CD4-positive, alpha-beta T cell (primary cell): ENCODE measurements around the gene SLC23A2. TPM values are rescaled to one million over a fixed set of nuclear protein-coding genes. Genes with fewer than 3 reads are reported as not detected.
"Not testable (repeated sequence)": the region's sequence is repeated elsewhere in the genome, so short reads cannot be mapped to it uniquely, and the experiment has no call there.

Source experiments
- ATAC-seq: fragments of 200-7000 bp; cut with Tn5 transposase; one replicate; pipeline ENCODE4 v1.10.0; 2022; ENCODE audit warnings: mild to moderate bottlenecking; ENCODE audit not compliant: poor library complexity
- CTCF ChIA-PET: fragments of 350-600 bp; sonication (Branson Sonifier 250); formaldehyde crosslinking; loops from one replicate; lab custom pipeline; 2021; ENCODE audit warnings: antibody characterized with exemption, inconsistent platforms; lab: Charles Lee
- POLR2A ChIA-PET: fragments of 350-600 bp; sonication (Branson Sonifier 250); formaldehyde crosslinking; loops from one replicate; lab custom pipeline; 2021; ENCODE audit warnings: antibody characterized with exemption, inconsistent platforms; lab: Charles Lee
- DNase-seq, 14 experiments: peaks; one replicate each; pipeline ENCODE4 v3.0.0-alpha.2; 2013 to 2020; ENCODE audit warnings: mixed read lengths in 2 of 14
- H3K27ac ChIP-seq, 2 donors: one replicate each; pipeline versions ENCODE4 v1.5.1 to v1.7.0; 2013; ENCODE audit warnings: low read length in 2 of 2, low read depth in 1 of 2, mild to moderate bottlenecking in 1 of 2
- H3K27me3 ChIP-seq, 2 experiments: 1 replicate in 1 of 2; 2 replicates in 1 of 2; pipeline versions ENCODE4 v1.6.1 to v1.7.0; 2013; ENCODE audit warnings: low read length in 2 of 2, control low read depth in 1 of 2, mild to moderate bottlenecking in 1 of 2, moderate library complexity in 1 of 2; ENCODE audit not compliant: insufficient read depth in 2 of 2, control insufficient read depth in 1 of 2
- H3K36me3 ChIP-seq: one replicate; pipeline ENCODE4 v1.6.1; 2013; ENCODE audit warnings: low read length, control low read depth; ENCODE audit not compliant: insufficient read depth
- H3K4me1 ChIP-seq: one replicate; pipeline ENCODE4 v1.6.1; 2013; ENCODE audit warnings: low read length, control low read depth; ENCODE audit not compliant: insufficient read depth
- H3K4me3 ChIP-seq: one replicate; pipeline ENCODE4 v1.5.1; 2013; ENCODE audit warnings: mild to moderate bottlenecking, low read length, moderate library complexity
- H3K9me3 ChIP-seq, 2 experiments: 1 replicate in 1 of 2; 2 replicates in 1 of 2; pipeline versions ENCODE4 v1.6.1 to v1.7.0; 2013; ENCODE audit warnings: low read length in 2 of 2, mild to moderate bottlenecking in 2 of 2, control low read depth in 1 of 2, moderate library complexity in 1 of 2; ENCODE audit not compliant: control insufficient read depth in 1 of 2, insufficient read depth in 1 of 2
- H3K27ac Mint-ChIP-seq: one replicate; pipeline ENCODE4 v1.8.0; 2020; ENCODE audit warnings: mixed read lengths
- H3K27me3 Mint-ChIP-seq: one replicate; pipeline ENCODE4 v1.8.0; 2021; ENCODE audit warnings: mixed read lengths
- H3K36me3 Mint-ChIP-seq: one replicate; pipeline ENCODE4 v1.8.0; 2021; ENCODE audit warnings: low read depth, mixed read lengths
- H3K4me1 Mint-ChIP-seq: one replicate; pipeline ENCODE4 v1.8.0; 2021; ENCODE audit warnings: low read depth, mixed read lengths
- H3K4me3 Mint-ChIP-seq: one replicate; pipeline ENCODE4 v1.8.0; 2020; ENCODE audit warnings: mild to moderate bottlenecking, mixed read lengths
- H3K9me3 Mint-ChIP-seq: one replicate; pipeline ENCODE4 v1.8.0; 2020; ENCODE audit warnings: mixed read lengths
- CTCF ChIP-seq: fragments of 200-600 bp; IDR thresholded peaks from one replicate; pipeline ENCODE4 v1.8.0; 2022; ENCODE audit warnings: antibody characterized with exemption, mild to moderate bottlenecking
- intact Hi-C, 2 experiments: fragments of 100-400 bp; cut with DNase I in 1 of 2; cut with micrococcal nuclease in 1 of 2; formaldehyde crosslinking; loops; one replicate each; pipeline versions ENCODE4 v1.15.1 to v1.9.0; 2023 to 2025; cut with DNase I, micrococcal nuclease
- total RNA-seq, 174 experiments: library from RNA in 2 of 174; stranded (reverse) in 2 of 174; gene quantifications; one replicate each; pipeline ENCODE4 v1.2.3 and lab custom pipeline; 2021 to 2026

Gene SLC23A2
- total RNA-seq, 2 experiments from 2014 or later: 22.8 to 23.0 TPM

- Mint-ChIP-seq H3K4me3 (peak overlapping the region; percentile 2), H3K36me3 (no peaks in the 10 kb centered on the region), H3K27me3 (no peaks in the 10 kb centered on the region), H3K27ac (peak overlapping the region; percentile 18), H3K4me1 (peaks cover 15% of the 10 kb centered on the region), H3K9me3 (no peaks in the 10 kb centered on the region)
- no peak overlapping the region for H3K27ac ChIP-seq
- TF ChIP-seq CTCF: no peak
- ChIA-PET CTCF (no interaction called here), POLR2A (no interaction called here)
- no peaks in the 10 kb centered on the region for H3K9me3 ChIP-seq
- H3K4me1 ChIP-seq: peaks cover 12% of the 10 kb centered on the region
- DNase-seq (peak in 2 of 14 experiments; percentile 31 to 33), ATAC-seq (no peak)
- no peaks in the 10 kb centered on the region for H3K27me3 ChIP-seq
- H3K36me3 ChIP-seq: no peaks in the 10 kb centered on the region
- intact Hi-C loops: loop anchor here in 1 of 2 experiments (10.0 kb wide), 1 partner anchor 66 kb away; no protein-coding TSS in a partner anchor
- H3K4me3 ChIP-seq: no peak overlapping the region
Observed at GRCh38 chr20:5008759-5009158, 7.4 kb upstream of the SLC23A2 start.

GRCh38 chr20:5005326-5005725, 4.0 kb upstream of the SLC23A2 start:
- no peaks in the 10 kb centered on the region for H3K27me3 ChIP-seq
- H3K4me1 Mint-ChIP-seq: peaks cover 25% of the 10 kb centered on the region
- H3K4me3 ChIP-seq: no peak overlapping the region
- H3K27ac Mint-ChIP-seq: no peak overlapping the region
- no peaks in the 10 kb centered on the region for H3K9me3 ChIP-seq
- H3K27ac ChIP-seq: no peak overlapping the region
- H3K27me3 Mint-ChIP-seq: no peaks in the 10 kb centered on the region
- peaks cover 24% of the 10 kb centered on the region for H3K4me1 ChIP-seq
- ChIA-PET POLR2A (no interaction called here), CTCF (no interaction called here)
- intact Hi-C loops: loop anchor here in 1 of 2 experiments (10.0 kb wide), 1 partner anchor 69 kb away; no protein-coding TSS in a partner anchor
- TF ChIP-seq CTCF: no peak
- DNase-seq: no peak
- H3K36me3 Mint-ChIP-seq: peaks cover 9% of the 10 kb centered on the region
- no peaks in the 10 kb centered on the region for H3K9me3 Mint-ChIP-seq
- ATAC-seq: no peak
- H3K4me3 Mint-ChIP-seq: peak overlapping the region; percentile 30
- no peaks in the 10 kb centered on the region for H3K36me3 ChIP-seq

GRCh38 chr20:5004825-5005224, 3.5 kb upstream of the SLC23A2 start:
- H3K27ac ChIP-seq, H3K4me3 ChIP-seq, ATAC-seq, H3K9me3 Mint-ChIP-seq, H3K9me3 ChIP-seq, POLR2A ChIA-PET, H3K27me3 Mint-ChIP-seq, H3K36me3 ChIP-seq, DNase-seq, H3K4me3 Mint-ChIP-seq, CTCF ChIA-PET, H3K36me3 Mint-ChIP-seq, H3K27me3 ChIP-seq, H3K27ac Mint-ChIP-seq: not testable (repeated sequence)
- H3K4me1 Mint-ChIP-seq: peaks cover 30% of the 10 kb centered on the region
- peaks cover 29% of the 10 kb centered on the region for H3K4me1 ChIP-seq
- intact Hi-C loops: loop anchor here in 1 of 2 experiments (5.0 to 10.0 kb wide), 2 partner anchors 43 to 70 kb away; no protein-coding TSS in a partner anchor

- H3K4me1 ChIP-seq: peaks cover 31% of the 10 kb centered on the region
- no peaks in the 10 kb centered on the region for H3K36me3 ChIP-seq
- intact Hi-C loops: loop anchor here in 1 of 2 experiments (5.0 to 10.0 kb wide), 2 partner anchors 41 to 71 kb away; no protein-coding TSS in a partner anchor
- Mint-ChIP-seq H3K27ac (peak overlapping the region; percentile 2), H3K27me3 (no peaks in the 10 kb centered on the region), H3K4me3 (peak overlapping the region; percentile 75), H3K4me1 (peaks cover 31% of the 10 kb centered on the region), H3K36me3 (peaks cover 9% of the 10 kb centered on the region), H3K9me3 (no peaks in the 10 kb centered on the region)
- POLR2A ChIA-PET: no interaction called here
- CTCF ChIA-PET: no interaction called here
- no peak overlapping the region for H3K27ac ChIP-seq
- TF ChIP-seq CTCF: no peak
- no peak for ATAC-seq
- H3K9me3 ChIP-seq: no peaks in the 10 kb centered on the region
- H3K4me3 ChIP-seq: no peak overlapping the region
- H3K27me3 ChIP-seq: no peaks in the 10 kb centered on the region
- DNase-seq: no peak
Observed at GRCh38 chr20:5003626-5004025, 2.3 kb upstream of the SLC23A2 start.
